Liver (tissue), 3 donors: ENCODE data around the gene ALDH1L1.

Source experiments
- MAX ChIP-seq: IDR thresholded peaks from 2 replicates; pipeline ENCODE4 v1.6.1; 2016; ENCODE audit warnings: antibody characterized with exemption
- RAD21 ChIP-seq, 2 donors: IDR thresholded peaks; 2 replicates each; pipeline ENCODE4 v1.6.1; 2016; ENCODE audit warnings: antibody characterized with exemption in 2 of 2, mild to moderate bottlenecking in 2 of 2
- RXRA ChIP-seq, 2 donors: IDR thresholded peaks; 2 replicates each; pipeline ENCODE4 v1.6.1; 2017 to 2018; ENCODE audit warnings: antibody characterized with exemption in 2 of 2, mild to moderate bottlenecking in 1 of 2
- YY1 ChIP-seq: IDR thresholded peaks from 2 replicates; pipeline ENCODE4 v1.6.1; 2016; ENCODE audit warnings: antibody characterized with exemption, mild to moderate bottlenecking
- TF ChIP-seq, protein P1 (sequence below): fragments of 150-350 bp; IDR thresholded peaks from 2 replicates; pipeline ENCODE4 v1.5.1; 2017; ENCODE audit warnings: improper control_type of control experiment, low read depth, low read length; ENCODE audit not compliant: missing input control
- TF ChIP-seq, protein P2 (sequence below): IDR thresholded peaks from 2 replicates; pipeline ENCODE4 v1.6.1; 2016; ENCODE audit warnings: antibody characterized with exemption, mild to moderate bottlenecking
- donor health status: healthy.
- donor health status: healthy.

DNA sequence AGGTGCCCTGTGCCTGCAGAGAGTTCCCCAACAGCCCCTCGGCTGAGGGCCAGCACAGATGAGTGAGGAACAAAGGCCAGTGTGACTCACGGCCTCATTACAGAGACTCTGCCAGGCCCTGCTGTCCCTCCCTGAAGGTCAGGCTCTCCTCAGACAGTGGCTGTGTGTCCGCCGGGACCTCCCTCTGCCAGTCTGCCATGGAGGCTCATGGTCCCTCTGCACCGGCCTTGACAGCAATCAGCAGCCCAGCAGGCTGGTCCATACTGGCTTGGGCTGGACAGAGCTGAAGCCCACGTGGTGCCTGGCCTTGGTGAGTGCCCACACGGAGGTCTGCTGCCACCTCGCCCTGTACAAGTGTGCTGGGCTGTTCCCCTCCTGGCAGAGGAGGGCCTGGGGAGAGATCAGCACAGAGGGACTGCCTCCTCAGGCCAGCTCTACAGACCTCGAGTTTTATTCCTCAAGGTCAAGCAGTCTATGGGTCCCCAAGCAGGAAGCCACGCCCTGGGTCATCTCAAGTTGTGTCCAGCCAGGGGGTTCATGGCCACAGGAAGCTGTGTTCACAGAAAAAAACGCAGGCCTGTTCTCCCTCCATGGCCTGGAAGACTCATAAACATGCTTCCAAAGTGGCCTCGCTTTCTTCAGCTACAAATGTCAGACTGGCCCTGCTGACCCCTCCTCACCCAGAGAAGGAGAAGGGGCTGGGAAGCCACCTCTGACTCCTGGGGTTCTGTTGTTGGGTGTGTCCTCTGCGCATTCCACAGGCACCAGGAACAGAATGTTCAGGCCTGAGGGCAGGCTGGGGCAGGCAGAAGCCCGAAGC is 123.5 kb downstream of the ALDH1L1 start:
- no peak for TF ChIP-seq RXRA (IDR thresholded peaks at IDR 0.05)
- no peak for TF ChIP-seq YY1
- TF ChIP-seq, protein P1, sequence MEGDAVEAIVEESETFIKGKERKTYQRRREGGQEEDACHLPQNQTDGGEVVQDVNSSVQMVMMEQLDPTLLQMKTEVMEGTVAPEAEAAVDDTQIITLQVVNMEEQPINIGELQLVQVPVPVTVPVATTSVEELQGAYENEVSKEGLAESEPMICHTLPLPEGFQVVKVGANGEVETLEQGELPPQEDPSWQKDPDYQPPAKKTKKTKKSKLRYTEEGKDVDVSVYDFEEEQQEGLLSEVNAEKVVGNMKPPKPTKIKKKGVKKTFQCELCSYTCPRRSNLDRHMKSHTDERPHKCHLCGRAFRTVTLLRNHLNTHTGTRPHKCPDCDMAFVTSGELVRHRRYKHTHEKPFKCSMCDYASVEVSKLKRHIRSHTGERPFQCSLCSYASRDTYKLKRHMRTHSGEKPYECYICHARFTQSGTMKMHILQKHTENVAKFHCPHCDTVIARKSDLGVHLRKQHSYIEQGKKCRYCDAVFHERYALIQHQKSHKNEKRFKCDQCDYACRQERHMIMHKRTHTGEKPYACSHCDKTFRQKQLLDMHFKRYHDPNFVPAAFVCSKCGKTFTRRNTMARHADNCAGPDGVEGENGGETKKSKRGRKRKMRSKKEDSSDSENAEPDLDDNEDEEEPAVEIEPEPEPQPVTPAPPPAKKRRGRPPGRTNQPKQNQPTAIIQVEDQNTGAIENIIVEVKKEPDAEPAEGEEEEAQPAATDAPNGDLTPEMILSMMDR: no peak
- no peak for TF ChIP-seq MAX
- TF ChIP-seq, protein P2, sequence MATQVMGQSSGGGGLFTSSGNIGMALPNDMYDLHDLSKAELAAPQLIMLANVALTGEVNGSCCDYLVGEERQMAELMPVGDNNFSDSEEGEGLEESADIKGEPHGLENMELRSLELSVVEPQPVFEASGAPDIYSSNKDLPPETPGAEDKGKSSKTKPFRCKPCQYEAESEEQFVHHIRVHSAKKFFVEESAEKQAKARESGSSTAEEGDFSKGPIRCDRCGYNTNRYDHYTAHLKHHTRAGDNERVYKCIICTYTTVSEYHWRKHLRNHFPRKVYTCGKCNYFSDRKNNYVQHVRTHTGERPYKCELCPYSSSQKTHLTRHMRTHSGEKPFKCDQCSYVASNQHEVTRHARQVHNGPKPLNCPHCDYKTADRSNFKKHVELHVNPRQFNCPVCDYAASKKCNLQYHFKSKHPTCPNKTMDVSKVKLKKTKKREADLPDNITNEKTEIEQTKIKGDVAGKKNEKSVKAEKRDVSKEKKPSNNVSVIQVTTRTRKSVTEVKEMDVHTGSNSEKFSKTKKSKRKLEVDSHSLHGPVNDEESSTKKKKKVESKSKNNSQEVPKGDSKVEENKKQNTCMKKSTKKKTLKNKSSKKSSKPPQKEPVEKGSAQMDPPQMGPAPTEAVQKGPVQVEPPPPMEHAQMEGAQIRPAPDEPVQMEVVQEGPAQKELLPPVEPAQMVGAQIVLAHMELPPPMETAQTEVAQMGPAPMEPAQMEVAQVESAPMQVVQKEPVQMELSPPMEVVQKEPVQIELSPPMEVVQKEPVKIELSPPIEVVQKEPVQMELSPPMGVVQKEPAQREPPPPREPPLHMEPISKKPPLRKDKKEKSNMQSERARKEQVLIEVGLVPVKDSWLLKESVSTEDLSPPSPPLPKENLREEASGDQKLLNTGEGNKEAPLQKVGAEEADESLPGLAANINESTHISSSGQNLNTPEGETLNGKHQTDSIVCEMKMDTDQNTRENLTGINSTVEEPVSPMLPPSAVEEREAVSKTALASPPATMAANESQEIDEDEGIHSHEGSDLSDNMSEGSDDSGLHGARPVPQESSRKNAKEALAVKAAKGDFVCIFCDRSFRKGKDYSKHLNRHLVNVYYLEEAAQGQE: no peak
- no peak for TF ChIP-seq RAD21 (IDR thresholded peaks at IDR 0.05)
